ENCODE results near the gene CPA3.

DNA sequence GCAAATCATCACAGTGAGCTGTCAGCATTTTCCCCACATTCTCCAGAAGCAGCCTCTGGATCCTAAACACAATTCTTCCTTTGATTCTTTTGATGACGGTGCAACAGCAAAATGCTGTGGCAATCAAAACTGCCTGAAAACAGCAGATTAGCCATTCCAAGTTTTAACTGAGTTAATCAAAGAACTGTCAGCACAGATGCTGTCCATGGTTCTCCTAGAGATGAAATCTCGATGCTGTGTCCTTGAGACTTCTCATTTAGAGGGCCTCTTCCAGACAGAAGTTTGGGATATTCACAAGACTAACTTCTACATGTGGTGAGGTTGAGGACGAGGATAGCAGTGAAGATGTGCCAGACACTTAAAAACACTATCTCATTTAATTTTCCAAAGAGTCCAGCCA lies 75.9 kb downstream of the CPA3 start:
- TF ChIP-seq, protein P1, sequence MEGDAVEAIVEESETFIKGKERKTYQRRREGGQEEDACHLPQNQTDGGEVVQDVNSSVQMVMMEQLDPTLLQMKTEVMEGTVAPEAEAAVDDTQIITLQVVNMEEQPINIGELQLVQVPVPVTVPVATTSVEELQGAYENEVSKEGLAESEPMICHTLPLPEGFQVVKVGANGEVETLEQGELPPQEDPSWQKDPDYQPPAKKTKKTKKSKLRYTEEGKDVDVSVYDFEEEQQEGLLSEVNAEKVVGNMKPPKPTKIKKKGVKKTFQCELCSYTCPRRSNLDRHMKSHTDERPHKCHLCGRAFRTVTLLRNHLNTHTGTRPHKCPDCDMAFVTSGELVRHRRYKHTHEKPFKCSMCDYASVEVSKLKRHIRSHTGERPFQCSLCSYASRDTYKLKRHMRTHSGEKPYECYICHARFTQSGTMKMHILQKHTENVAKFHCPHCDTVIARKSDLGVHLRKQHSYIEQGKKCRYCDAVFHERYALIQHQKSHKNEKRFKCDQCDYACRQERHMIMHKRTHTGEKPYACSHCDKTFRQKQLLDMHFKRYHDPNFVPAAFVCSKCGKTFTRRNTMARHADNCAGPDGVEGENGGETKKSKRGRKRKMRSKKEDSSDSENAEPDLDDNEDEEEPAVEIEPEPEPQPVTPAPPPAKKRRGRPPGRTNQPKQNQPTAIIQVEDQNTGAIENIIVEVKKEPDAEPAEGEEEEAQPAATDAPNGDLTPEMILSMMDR (IDR thresholded peaks at IDR 0.05): no peak
- no peak for TF ChIP-seq POLR2A (IDR thresholded peaks at IDR 0.05)

All from esophagus squamous epithelium (tissue), 4 donors.